GM12864 (cell line): ENCODE measurements around the gene PHC3.

Experiments used
- DNase-seq: peaks from one replicate; pipeline ENCODE4 v3.0.0-alpha.2; 2011; ENCODE audit warnings: low read depth
- H3K4me3 ChIP-seq: 2 replicates; pipeline ENCODE4 v1.5.1; 2011; ENCODE audit warnings: mild to moderate bottlenecking, low read depth, low read length, control low read depth
- CTCF ChIP-seq: IDR thresholded peaks from 2 replicates; pipeline ENCODE4 v1.5.1; 2011; ENCODE audit warnings: low read depth, mild to moderate bottlenecking, moderate library complexity, low read length, control low read depth, inconsistent platforms; ENCODE audit errors: missing control alignments

Gene PHC3

DNA sequence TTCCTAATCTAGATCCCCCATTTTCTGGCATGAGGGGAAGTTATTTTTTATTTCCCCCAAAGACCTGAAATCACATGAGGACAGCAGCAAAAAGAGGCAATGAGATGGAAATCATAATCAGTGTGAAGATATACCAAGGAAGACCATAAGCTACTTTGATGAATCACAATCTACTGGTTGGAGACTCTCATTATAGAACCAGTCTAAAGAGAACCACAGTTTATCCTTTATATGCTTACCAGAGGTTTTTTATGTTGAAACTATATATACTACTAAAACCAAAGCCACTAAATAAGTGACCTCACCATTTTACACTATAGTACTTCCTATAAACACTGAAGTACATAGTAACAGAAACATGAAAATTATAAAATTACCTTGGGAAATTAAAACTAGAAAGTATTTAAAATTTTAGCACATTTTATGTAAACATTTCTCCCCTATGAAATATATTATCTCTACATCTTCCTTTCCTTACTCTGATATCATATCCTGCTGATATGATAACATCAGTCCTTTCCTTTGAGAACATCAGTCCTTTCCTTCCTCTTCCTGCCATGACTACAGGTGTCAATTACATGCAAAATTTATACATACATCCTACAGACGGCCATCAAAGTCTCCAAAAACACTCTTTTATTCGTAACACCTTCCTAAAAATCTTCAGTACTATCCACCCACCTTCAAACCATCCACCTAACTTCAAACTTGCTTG, 71.8 kb downstream of the PHC3 start:
- no peak for DNase-seq
- no peak for TF ChIP-seq CTCF
- no peak overlapping the region for H3K4me3 ChIP-seq

DNA sequence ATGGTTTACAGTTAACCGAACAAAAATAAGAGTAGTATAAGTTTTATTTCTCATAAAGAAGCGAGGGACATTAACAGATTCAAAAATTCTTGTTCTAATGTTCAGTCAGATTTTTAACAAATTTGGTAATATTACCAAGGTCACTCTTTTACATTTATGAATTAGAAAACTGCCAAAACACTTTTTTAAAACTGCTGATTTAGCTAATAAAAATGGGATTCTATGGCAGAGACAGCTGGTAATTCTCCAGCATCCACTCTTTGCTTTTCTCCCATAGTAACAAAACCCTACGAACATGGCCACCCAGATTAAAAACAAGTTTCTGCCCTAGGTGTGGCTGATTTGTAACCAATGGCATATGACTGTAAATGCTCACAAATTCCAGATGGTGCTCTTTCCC, 72.6 kb downstream of the PHC3 start:
- DNase-seq, result no peak
- H3K4me3 ChIP-seq, result no peak overlapping the region
- no peak for TF ChIP-seq CTCF

DNA sequence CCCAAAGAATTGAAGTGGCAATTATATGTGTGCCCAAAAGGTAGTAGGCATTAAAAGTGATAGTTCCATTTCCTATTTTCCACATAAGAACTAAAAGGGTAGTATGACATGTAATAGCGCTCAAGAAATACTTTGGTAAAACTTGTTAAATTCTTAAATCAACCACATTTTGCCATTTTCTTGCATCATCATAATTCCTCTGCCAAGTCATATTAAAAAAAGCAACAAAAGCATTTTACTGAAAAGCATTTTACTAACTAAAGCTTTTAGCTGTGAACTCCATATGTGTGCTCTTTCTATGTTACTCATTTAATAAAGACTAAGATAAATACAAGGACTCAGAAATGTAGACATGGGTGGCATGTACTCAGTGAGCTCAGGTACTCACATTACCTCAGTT, 73.6 kb downstream of the PHC3 start:
- DNase-seq, result no peak
- TF ChIP-seq CTCF, result no peak
- no peak overlapping the region for H3K4me3 ChIP-seq

DNA sequence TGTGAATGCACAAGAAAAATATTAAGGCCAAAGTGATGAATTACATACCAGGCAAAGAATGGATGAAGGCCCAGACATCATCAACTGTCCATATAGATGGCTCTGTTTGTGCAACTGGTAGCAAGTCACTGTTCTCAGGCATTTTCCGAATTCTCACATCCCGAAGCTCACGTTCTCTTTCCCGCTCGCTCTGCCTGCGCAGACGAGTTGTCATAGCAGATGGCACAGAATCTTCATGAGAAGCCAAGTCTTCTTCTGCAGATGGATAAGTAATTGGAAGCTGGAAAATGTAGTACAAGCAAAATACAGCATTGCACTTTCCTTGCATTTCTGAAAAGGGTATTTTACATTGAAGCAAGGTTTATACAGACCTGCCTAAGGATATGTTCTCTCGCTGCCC, 79.1 kb downstream of the PHC3 start:
- TF ChIP-seq CTCF, result no peak
- DNase-seq, result no peak
- H3K4me3 ChIP-seq, result no peak overlapping the region

GRCh38 chr3:170100944-170101343, 80.6 kb downstream of the PHC3 start:
- TF ChIP-seq CTCF, result no peak
- DNase-seq, result no peak
- no peak overlapping the region for H3K4me3 ChIP-seq

DNA sequence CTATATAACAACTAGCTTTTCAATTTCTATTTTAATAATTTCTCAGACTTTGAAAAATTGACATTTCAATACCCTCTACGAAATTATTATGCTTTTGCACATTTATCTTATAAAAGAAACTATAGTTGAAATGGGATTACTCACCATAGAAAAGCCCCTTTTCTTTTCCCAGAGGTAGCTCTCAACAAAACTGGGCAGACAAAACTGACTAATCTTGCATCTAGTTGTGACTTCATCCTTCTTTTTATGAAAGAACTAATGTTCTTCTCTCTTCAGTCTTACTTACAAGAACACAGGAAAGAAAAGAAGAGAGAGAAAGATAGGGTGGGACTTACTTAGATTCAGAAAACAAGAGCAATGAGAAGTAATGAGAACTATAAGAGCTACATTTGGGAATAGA, 82.8 kb downstream of the PHC3 start:
- TF ChIP-seq CTCF, result no peak
- H3K4me3 ChIP-seq, result no peak overlapping the region
- DNase-seq, result no peak

DNA sequence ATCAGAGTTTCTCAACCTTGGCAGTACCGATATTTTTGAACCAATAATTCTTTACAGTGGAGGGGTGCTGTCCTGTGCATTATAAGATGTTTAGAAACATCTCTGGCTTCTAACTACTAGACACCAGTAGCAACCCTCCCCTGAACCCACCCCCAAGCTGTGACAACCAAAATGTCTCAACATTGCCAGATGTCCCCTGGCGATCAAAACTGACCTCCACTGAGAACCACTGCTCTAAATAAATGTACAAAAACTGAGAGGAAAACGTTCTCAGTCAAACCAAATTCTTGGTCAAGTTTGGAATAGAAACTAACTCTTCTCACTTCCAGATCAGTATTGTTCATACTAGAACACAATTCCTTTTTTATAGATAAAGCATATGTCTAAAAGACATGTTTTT, 85.2 kb downstream of the PHC3 start:
- no peak for TF ChIP-seq CTCF
- H3K4me3 ChIP-seq, result no peak overlapping the region
- DNase-seq, result no peak
